HG03378 (cell line): ENCODE data around the gene CRMP1.

ENCODE experiments used
- ATAC-seq: cut with Tn5 transposase; IDR thresholded peaks from one replicate; pipeline ENCODE4 v1.9.1; 2021; ENCODE audit warnings: mild to moderate bottlenecking, moderate library complexity; ENCODE audit not compliant: unreplicated experiment

CRMP1 gene

GRCh38 chr4:5890063-5890727 is 2.7 kb downstream of the CRMP1 start:
- ATAC-seq = no peak

GRCh38 chr4:5889002-5889696 is 3.7 kb downstream of the CRMP1 start:
- no peak for ATAC-seq

- no peak for ATAC-seq
These were observed 4.5 kb downstream of the CRMP1 start for GRCh38 chr4:5888222-5889001.

GRCh38 chr4:5887361-5888221 is 5.3 kb downstream of the CRMP1 start:
- no peak for ATAC-seq

- no peak for ATAC-seq
These were observed 5.9 kb downstream of the CRMP1 start for GRCh38 chr4:5887011-5887360.

GRCh38 chr4:5885733-5886132 is 7.2 kb downstream of the CRMP1 start:
- ATAC-seq = no peak

GRCh38 chr4:5884796-5885195 is 8.1 kb downstream of the CRMP1 start:
- no peak for ATAC-seq

GRCh38 chr4:5883916-5884315 is 9.0 kb downstream of the CRMP1 start:
- ATAC-seq = no peak

- ATAC-seq = no peak
These were observed 9.9 kb downstream of the CRMP1 start for GRCh38 chr4:5882947-5883346.

GRCh38 chr4:5881340-5881739 is 11.5 kb downstream of the CRMP1 start:
- no peak for ATAC-seq

- no peak for ATAC-seq
These were observed 14.5 kb downstream of the CRMP1 start for GRCh38 chr4:5878359-5878758.

- ATAC-seq = no peak
These were observed 15.5 kb downstream of the CRMP1 start for GRCh38 chr4:5877392-5877791.

- ATAC-seq = no peak
These were observed 18.0 kb downstream of the CRMP1 start for GRCh38 chr4:5874811-5875449.

- no peak for ATAC-seq
These were observed 22.2 kb downstream of the CRMP1 start for GRCh38 chr4:5870701-5871100.

- ATAC-seq = no peak
These were observed 22.8 kb downstream of the CRMP1 start for GRCh38 chr4:5869966-5870619.

GRCh38 chr4:5867866-5868265 is 25.0 kb downstream of the CRMP1 start:
- ATAC-seq = no peak

- no peak for ATAC-seq
These were observed 25.8 kb downstream of the CRMP1 start for GRCh38 chr4:5866841-5867813.

GRCh38 chr4:5865896-5866599 is 26.8 kb downstream of the CRMP1 start:
- no peak for ATAC-seq
